CD8-positive, alpha-beta memory T cell (primary cell): Measurements from ENCODE around the gene INTS7. TPM values are rescaled to one million over a fixed set of nuclear protein-coding genes. Genes with fewer than 3 reads are reported as not detected.

ENCODE experiments used
- CTCF ChIA-PET: fragments of 350-600 bp; sonication (Branson Sonifier 250); formaldehyde crosslinking; loops from one replicate; lab custom pipeline; 2021; ENCODE audit warnings: antibody characterized with exemption; lab: Charles Lee
- POLR2A ChIA-PET: fragments of 350-600 bp; sonication (Branson Sonifier 250); formaldehyde crosslinking; loops from one replicate; lab custom pipeline; 2021; ENCODE audit warnings: antibody characterized with exemption; lab: Charles Lee
- DNase-seq, 5 donors: peaks; one replicate each; pipeline versions ENCODE4 v3.0.0 to v3.0.0-alpha.2; 2020 to 2022; ENCODE audit warnings: mixed read lengths in 1 of 5
- H3K27ac ChIP-seq: one replicate; pipeline ENCODE4 v1.7.0; 2013; ENCODE audit warnings: low read depth, mild to moderate bottlenecking, low read length, moderate library complexity
- H3K27me3 ChIP-seq: 2 replicates; pipeline ENCODE4 v1.7.0; 2013; ENCODE audit warnings: low read length, mild to moderate bottlenecking; ENCODE audit not compliant: insufficient read depth, poor library complexity, severe bottlenecking
- H3K36me3 ChIP-seq: 2 replicates; pipeline ENCODE4 v1.7.0; 2013; ENCODE audit warnings: mild to moderate bottlenecking, low read length, moderate library complexity; ENCODE audit not compliant: insufficient read depth
- H3K4me1 ChIP-seq: 2 replicates; pipeline ENCODE4 v1.7.0; 2013; ENCODE audit warnings: mild to moderate bottlenecking, low read length, moderate library complexity; ENCODE audit not compliant: insufficient read depth
- H3K4me3 ChIP-seq: 2 replicates; pipeline ENCODE4 v1.7.0; 2013; ENCODE audit warnings: mild to moderate bottlenecking, low read length
- H3K9me3 ChIP-seq: 2 replicates; pipeline ENCODE4 v1.7.0; 2013; ENCODE audit warnings: mild to moderate bottlenecking, low read length
- H3K27ac Mint-ChIP-seq, 8 donors: one replicate each; pipeline ENCODE4 v1.8.0; 2020 to 2021; ENCODE audit warnings: mixed read lengths in 8 of 8, mild to moderate bottlenecking in 6 of 8, inconsistent platforms in 3 of 8, moderate library complexity in 3 of 8
- H3K27me3 Mint-ChIP-seq, 2 donors: one replicate each; pipeline ENCODE4 v1.8.0; 2020 to 2021; ENCODE audit warnings: mixed read lengths in 2 of 2, mild to moderate bottlenecking in 1 of 2, moderate library complexity in 1 of 2
- H3K36me3 Mint-ChIP-seq, 3 donors: one replicate each; pipeline ENCODE4 v1.8.0; 2020 to 2021; ENCODE audit warnings: mixed read lengths in 3 of 3, inconsistent platforms in 1 of 3, mild to moderate bottlenecking in 1 of 3
- H3K4me1 Mint-ChIP-seq, 3 donors: one replicate each; pipeline ENCODE4 v1.8.0; 2020 to 2021; ENCODE audit warnings: mixed read lengths in 3 of 3, inconsistent platforms in 1 of 3, mild to moderate bottlenecking in 1 of 3
- H3K4me3 Mint-ChIP-seq, 7 donors: one replicate each; pipeline ENCODE4 v1.8.0; 2020 to 2021; ENCODE audit warnings: mixed read lengths in 7 of 7, mild to moderate bottlenecking in 6 of 7, moderate library complexity in 4 of 7, inconsistent platforms in 2 of 7
- H3K9me3 Mint-ChIP-seq, 5 donors: one replicate each; pipeline ENCODE4 v1.8.0; 2020 to 2022; ENCODE audit warnings: mixed read lengths in 5 of 5, mild to moderate bottlenecking in 3 of 5, moderate library complexity in 2 of 5, inconsistent platforms in 1 of 5
- polyA plus RNA-seq: library from polyadenylated mRNA; unstranded; fragments of 300-500 nt; fragmentation: Illumina TruSeq; gene quantifications from one replicate; pipeline ENCODE4 v1.2.3, GENCODE V29; 2021
- total RNA-seq, 2 experiments: library from RNA; stranded (reverse); gene quantifications; one replicate each; pipeline ENCODE4 v1.2.3, GENCODE V29; 2021

INTS7 gene
- total and polyA plus RNA-seq, 3 experiments from 2014 or later = 11.5 to 36.0 (median 35.2) TPM

DNA sequence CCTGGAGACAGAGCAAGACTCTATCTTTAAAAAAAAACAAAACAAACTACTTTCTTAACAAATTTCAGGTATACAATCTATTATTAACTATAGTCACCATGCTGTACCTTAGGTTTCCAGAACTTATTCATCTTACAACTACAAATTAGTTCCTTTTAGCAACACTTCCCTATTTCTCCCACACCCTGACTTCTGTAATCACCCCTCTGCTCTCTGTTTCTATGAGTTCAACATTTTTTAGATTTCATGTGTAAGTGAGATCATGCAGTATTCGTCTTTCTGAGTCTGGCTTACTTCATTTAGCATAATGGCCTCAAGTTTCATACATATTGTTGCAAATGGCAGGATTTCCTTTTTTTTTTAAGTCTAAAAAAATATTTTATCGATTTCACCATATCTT, 126.9 kb downstream of the INTS7 start:
- H3K4me1 ChIP-seq = no peaks in the 10 kb centered on the region
- no peaks in the 10 kb centered on the region for H3K4me1 Mint-ChIP-seq
- no peaks in the 10 kb centered on the region for H3K9me3 ChIP-seq
- peaks cover 0 to 3% (median 0%) of the 10 kb centered on the region in 5 donors for H3K9me3 Mint-ChIP-seq
- H3K27ac Mint-ChIP-seq = no peak overlapping the region
- peaks cover 1 to 12% of the 10 kb centered on the region in 2 donors for H3K27me3 Mint-ChIP-seq
- ChIA-PET CTCF (no interaction called here), POLR2A (no interaction called here)
- no peak overlapping the region for H3K27ac ChIP-seq
- H3K4me3 Mint-ChIP-seq = no peak overlapping the region
- no peaks in the 10 kb centered on the region for H3K27me3 ChIP-seq
- no peaks in the 10 kb centered on the region for H3K36me3 ChIP-seq
- no peak for DNase-seq
- H3K4me3 ChIP-seq = no peak overlapping the region
- peaks cover 0 to 6% (median 0%) of the 10 kb centered on the region in 3 donors for H3K36me3 Mint-ChIP-seq

DNA sequence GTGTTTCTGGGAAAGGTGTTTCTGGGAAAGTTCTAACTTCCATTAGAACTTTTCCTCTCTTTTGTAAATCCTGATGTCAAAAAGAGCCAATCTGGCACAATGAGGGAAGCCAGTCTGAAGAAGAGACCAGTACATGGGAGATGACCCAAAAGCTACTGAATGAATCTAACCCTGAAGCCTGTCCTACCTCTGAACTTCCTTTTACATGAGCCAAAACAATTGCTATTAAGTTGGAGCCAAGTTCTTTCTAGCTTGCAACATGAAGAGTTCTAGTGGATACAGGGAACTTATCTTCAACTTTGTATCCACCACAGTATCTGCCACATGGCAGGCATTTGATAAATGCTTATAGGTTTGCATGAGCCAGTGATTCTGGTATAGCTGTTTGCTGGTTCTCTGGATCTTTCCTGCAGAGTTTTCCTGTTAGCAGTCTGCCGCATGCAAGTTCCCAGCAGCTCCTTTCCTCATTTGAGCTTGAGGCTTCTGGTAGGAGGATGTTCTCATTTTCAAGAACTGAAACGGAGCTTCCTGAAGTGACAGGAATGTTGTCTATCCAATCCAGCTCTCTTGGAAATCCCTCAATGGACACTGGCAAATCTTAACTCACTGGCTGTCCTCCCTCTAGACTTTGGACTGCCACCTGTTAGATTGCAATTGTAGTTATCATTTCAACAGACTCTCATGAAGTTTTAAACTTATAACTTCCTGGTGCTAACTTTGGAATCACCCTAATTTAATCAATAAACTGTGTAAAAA, 131.7 kb downstream of the INTS7 start:
- H3K27ac ChIP-seq = no peak overlapping the region
- Mint-ChIP-seq H3K4me3 (no peak overlapping the region), H3K27ac (no peak overlapping the region), H3K27me3 (peaks cover 1 to 4% of the 10 kb centered on the region in 2 donors), H3K36me3 (peaks cover 0 to 6% (median 0%) of the 10 kb centered on the region in 3 donors), H3K9me3 (peaks cover 0 to 2% (median 0%) of the 10 kb centered on the region in 5 donors), H3K4me1 (no peaks in the 10 kb centered on the region)
- no peak for DNase-seq
- no peak overlapping the region for H3K4me3 ChIP-seq
- POLR2A ChIA-PET = no interaction called here
- H3K4me1 ChIP-seq = no peaks in the 10 kb centered on the region
- H3K27me3 ChIP-seq = no peaks in the 10 kb centered on the region
- no peaks in the 10 kb centered on the region for H3K36me3 ChIP-seq
- H3K9me3 ChIP-seq = no peaks in the 10 kb centered on the region
- CTCF ChIA-PET = no interaction called here

DNA sequence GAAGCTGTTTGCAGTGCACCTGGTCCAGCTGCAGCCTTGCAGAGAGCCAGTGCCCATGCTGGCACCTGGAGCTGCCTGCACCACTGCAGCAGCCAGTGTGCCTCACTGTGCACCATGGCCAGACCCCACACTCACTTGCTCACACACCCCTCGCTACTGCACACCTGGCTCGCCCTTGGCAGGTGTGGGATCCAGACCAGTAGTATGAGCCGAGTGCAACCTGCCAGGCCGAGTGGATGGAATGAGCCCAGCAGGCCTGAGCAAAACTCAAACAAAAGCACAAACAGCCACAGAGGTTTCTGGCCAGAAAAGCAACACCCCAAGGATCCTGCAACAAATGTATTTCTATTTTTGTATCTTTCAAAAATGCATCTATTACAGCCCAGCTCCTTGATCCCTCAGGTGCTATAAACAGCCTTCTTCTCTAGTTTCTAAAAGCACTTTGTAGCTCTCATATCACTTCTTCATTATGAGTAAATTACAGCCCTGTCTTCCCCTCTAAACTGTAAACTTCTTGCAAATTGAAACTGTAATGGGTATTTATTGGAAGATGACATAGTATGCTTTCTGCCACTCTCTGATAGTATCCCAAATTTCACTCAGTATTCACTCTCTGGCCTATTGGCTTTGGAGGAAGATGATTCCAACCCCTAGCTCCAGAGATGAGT, 132.6 kb downstream of the INTS7 start:
- Histone ChIP-seq H3K27ac (no peak overlapping the region), H3K4me3 (no peak overlapping the region), H3K9me3 (no peaks in the 10 kb centered on the region), H3K27me3 (no peaks in the 10 kb centered on the region), H3K4me1 (no peaks in the 10 kb centered on the region), H3K36me3 (no peaks in the 10 kb centered on the region)
- no peak for DNase-seq
- H3K27ac Mint-ChIP-seq = no peak overlapping the region
- H3K4me3 Mint-ChIP-seq = peak overlapping the region in 1 of 7 donors; percentile 44
- peaks cover 1 to 4% of the 10 kb centered on the region in 2 donors for H3K27me3 Mint-ChIP-seq
- POLR2A ChIA-PET = no interaction called here
- H3K4me1 Mint-ChIP-seq = no peaks in the 10 kb centered on the region
- CTCF ChIA-PET = interaction anchor here (1.5 kb wide), 1 partner anchor 12 kb away, joined by 4 read pairs; no protein-coding TSS in a partner anchor
- peaks cover 0 to 6% (median 0%) of the 10 kb centered on the region in 3 donors for H3K36me3 Mint-ChIP-seq
- peaks cover 0 to 2% (median 0%) of the 10 kb centered on the region in 5 donors for H3K9me3 Mint-ChIP-seq

DNA sequence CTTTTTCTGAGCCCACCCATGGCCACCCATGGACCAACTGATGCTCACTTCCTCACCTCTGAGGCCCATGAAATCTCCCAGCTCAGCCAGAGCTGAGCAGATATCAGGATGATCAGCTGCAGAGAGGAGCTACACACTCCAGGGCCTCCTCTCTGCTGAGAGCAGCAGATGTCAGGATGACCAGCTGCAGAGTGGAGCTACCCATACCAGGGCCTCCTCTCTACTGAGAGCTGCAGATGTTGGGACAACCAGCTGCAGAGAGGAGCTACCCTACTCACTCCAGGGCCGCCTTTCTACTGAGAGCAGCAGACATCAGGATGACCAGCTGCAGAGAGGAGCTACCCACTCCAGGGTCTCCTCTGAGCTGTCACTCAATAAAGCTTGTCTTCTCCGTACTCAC, 133.4 kb downstream of the INTS7 start:
- H3K27ac ChIP-seq = no peak overlapping the region
- Mint-ChIP-seq H3K27me3 (peaks cover 4% of the 10 kb centered on the region in 2 donors), H3K9me3 (peaks cover 0 to 2% (median 0%) of the 10 kb centered on the region in 5 donors), H3K36me3 (peaks cover 0 to 6% (median 0%) of the 10 kb centered on the region in 3 donors), H3K27ac (no peak overlapping the region), H3K4me1 (no peaks in the 10 kb centered on the region), H3K4me3 (no peak overlapping the region)
- CTCF ChIA-PET = interaction anchor here (1.5 kb wide), 1 partner anchor 13 kb away, joined by 4 read pairs; no protein-coding TSS in a partner anchor
- H3K4me1 ChIP-seq = no peaks in the 10 kb centered on the region
- POLR2A ChIA-PET = no interaction called here
- H3K9me3 ChIP-seq = no peaks in the 10 kb centered on the region
- H3K36me3 ChIP-seq = no peaks in the 10 kb centered on the region
- no peak overlapping the region for H3K4me3 ChIP-seq
- no peak for DNase-seq
- no peaks in the 10 kb centered on the region for H3K27me3 ChIP-seq

DNA sequence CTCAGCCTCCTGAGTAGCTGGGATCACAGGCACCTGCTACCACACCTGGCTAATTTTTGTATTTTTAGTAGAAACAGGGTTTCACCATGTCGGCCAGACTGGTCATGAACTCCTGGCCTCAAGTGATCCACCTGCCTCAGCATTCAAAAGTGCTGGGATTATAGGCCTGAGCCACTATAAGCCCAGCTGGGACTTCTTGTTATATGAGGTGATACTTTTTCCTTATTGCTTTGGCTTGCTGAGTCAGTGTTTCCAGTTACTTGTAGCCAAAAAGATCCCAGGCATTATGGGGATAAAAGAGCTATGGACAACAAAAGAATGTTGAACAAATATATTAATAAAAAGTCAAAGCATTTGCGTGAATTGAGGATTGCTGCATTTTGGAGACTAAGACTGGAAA, 134.9 kb downstream of the INTS7 start:
- no peak for DNase-seq
- Mint-ChIP-seq H3K4me1 (no peaks in the 10 kb centered on the region), H3K9me3 (peaks cover 0 to 1% (median 0%) of the 10 kb centered on the region in 5 donors), H3K4me3 (no peak overlapping the region), H3K27me3 (peaks cover 0 to 5% of the 10 kb centered on the region in 2 donors), H3K36me3 (peaks cover 0 to 3% (median 0%) of the 10 kb centered on the region in 3 donors), H3K27ac (no peak overlapping the region)
- Histone ChIP-seq H3K4me3 (no peak overlapping the region), H3K9me3 (no peaks in the 10 kb centered on the region), H3K4me1 (no peaks in the 10 kb centered on the region), H3K36me3 (no peaks in the 10 kb centered on the region), H3K27me3 (no peaks in the 10 kb centered on the region), H3K27ac (no peak overlapping the region)
- POLR2A ChIA-PET = no interaction called here
- CTCF ChIA-PET = no interaction called here

DNA sequence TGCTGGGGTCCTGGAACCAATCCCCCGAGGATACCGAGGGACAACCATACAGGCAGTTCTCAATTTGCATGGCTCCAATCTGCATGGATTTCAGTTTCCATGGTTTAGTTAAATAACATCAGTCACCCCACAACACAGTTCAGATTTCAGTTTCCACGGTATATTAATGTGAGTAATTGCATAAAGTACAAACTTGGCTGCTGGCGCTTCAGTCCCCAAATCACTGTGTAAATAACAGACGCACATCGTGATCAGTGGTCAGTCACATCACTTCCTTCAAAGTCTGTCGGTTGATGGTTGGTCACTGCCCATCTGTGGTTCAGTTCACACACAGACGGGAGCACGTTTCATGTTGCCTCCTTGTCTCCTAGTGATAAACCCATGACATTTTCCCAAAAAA, 138.4 kb downstream of the INTS7 start:
- ChIA-PET CTCF (no interaction called here), POLR2A (no interaction called here)
- Mint-ChIP-seq H3K27ac (no peak overlapping the region), H3K9me3 (no peaks in the 10 kb centered on the region), H3K4me1 (no peaks in the 10 kb centered on the region), H3K27me3 (peaks cover 0 to 4% of the 10 kb centered on the region in 2 donors), H3K36me3 (no peaks in the 10 kb centered on the region), H3K4me3 (no peak overlapping the region)
- Histone ChIP-seq H3K4me3 (no peak overlapping the region), H3K36me3 (no peaks in the 10 kb centered on the region), H3K4me1 (no peaks in the 10 kb centered on the region), H3K27me3 (no peaks in the 10 kb centered on the region), H3K9me3 (no peaks in the 10 kb centered on the region), H3K27ac (no peak overlapping the region)
- DNase-seq = no peak

DNA sequence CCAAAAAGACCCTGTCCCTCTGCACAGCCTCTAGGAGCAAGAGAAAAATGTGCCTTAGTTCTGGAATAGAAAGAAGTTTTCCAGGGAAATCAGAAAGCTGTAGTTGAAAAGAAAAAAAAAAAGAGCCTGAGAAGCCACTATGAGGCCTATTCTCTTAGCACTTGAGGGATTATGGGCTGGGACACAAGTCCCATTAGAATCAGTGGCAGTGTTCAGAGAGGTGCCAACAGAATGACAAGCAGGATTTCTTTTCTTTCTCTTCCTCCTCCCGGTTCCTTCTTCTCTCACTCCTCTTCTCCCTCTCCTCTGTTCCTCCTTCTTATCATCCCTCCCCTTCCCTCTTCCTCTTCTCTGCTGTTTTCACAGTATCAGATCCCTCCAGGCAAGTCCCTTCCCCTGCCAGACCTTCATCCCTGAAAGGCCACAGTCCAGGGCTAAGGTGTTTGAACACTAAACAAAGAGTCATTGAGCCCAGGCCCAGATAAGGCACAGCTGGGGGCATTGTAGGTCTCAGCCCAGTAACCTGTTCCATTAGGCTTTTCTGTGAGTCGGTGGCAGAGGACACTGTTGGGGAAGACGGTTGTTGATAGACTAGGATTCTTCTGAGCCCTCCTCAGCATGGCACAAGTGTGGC, 140.1 kb downstream of the INTS7 start:
- ChIA-PET POLR2A (no interaction called here), CTCF (no interaction called here)
- no peaks in the 10 kb centered on the region for H3K9me3 Mint-ChIP-seq
- no peaks in the 10 kb centered on the region for H3K27me3 ChIP-seq
- H3K4me1 Mint-ChIP-seq = no peaks in the 10 kb centered on the region
- H3K9me3 ChIP-seq = no peaks in the 10 kb centered on the region
- H3K4me3 ChIP-seq = no peak overlapping the region
- peaks cover 0 to 2% (median 0%) of the 10 kb centered on the region in 3 donors for H3K36me3 Mint-ChIP-seq
- H3K4me1 ChIP-seq = no peaks in the 10 kb centered on the region
- no peak for DNase-seq
- H3K27ac ChIP-seq = no peak overlapping the region
- no peak overlapping the region for H3K4me3 Mint-ChIP-seq
- no peak overlapping the region for H3K27ac Mint-ChIP-seq
- no peaks in the 10 kb centered on the region for H3K36me3 ChIP-seq
- peaks cover 2 to 4% of the 10 kb centered on the region in 2 donors for H3K27me3 Mint-ChIP-seq

DNA sequence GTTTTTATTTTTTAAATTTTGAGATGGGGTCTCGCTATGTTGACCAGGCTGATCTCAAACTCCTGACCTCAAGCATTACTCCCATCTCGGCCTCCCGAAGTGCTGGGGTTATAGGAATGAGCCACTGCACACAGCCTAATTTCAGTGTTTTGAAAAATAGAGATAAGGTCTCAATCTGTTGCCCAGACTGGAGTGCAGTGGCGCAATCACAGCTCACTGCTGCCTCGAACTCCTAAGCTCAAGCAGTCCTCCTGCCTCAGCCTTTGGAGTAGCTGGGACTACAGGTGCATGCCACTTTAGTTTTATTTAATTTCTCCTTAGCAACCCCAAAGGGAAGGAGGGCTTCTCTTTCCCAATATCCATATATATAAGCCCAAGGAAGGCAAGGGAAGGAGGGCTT, 141.0 kb downstream of the INTS7 start:
- Histone ChIP-seq H3K4me1 (no peaks in the 10 kb centered on the region), H3K36me3 (no peaks in the 10 kb centered on the region), H3K9me3 (no peaks in the 10 kb centered on the region), H3K27me3 (no peaks in the 10 kb centered on the region), H3K27ac (no peak overlapping the region), H3K4me3 (no peak overlapping the region)
- CTCF ChIA-PET = no interaction called here
- Mint-ChIP-seq H3K4me1 (no peaks in the 10 kb centered on the region), H3K27me3 (peaks cover 3 to 4% of the 10 kb centered on the region in 2 donors), H3K4me3 (no peak overlapping the region), H3K36me3 (peaks cover 0 to 6% (median 0%) of the 10 kb centered on the region in 3 donors), H3K27ac (no peak overlapping the region), H3K9me3 (no peaks in the 10 kb centered on the region)
- POLR2A ChIA-PET = no interaction called here
- no peak for DNase-seq
